Activated CD4-positive, alpha-beta T cell treated with anti-CD3 and anti-CD28 coated beads, Interleukin-2, amount 50 U/mL, for 16 hours (primary cell): ENCODE results near the gene PLEK2.
"Not testable (repeated sequence)": the region's sequence is repeated elsewhere in the genome, so short reads cannot be mapped to it uniquely, and the experiment has no call there.

ENCODE experiments used
- DNase-seq: peaks from one replicate; pipeline ENCODE4 v3.0.0-alpha.2; 2020

Gene PLEK2

GRCh38 chr14:67411820-67412421 lies at the start of gene PLEK2:
TSS of gene PLEK2 (minus strand) at chr14:67412165. CDS start at chr14:67412059, 106 bp downstream.
- DNase-seq = no peak

GRCh38 chr14:67461341-67461985 lies 49.5 kb upstream of the PLEK2 start:
- DNase-seq = no peak

GRCh38 chr14:67459336-67459735 lies 47.4 kb upstream of the PLEK2 start:
- no peak for DNase-seq

- no peak for DNase-seq
These were observed 45.8 kb upstream of the PLEK2 start for GRCh38 chr14:67457782-67458181.

DNA sequence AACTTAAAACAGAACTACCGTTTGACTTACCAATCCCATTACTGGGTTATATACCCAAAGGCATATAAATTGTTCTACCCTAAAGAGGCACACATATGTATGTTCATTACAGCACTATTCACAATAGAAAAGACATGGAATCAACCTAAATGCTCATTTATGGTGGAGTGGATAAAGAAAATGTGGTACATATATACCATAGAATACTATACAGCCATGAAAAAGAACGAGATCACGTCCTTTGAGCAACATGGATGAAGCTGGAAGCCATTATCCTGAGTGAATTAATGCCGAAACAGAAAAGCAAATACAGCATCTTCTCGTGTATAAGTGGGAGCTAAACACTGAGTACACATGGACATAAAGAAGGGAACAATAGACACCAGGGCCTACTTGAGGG lies 44.8 kb upstream of the PLEK2 start:
- DNase-seq = no peak

DNA sequence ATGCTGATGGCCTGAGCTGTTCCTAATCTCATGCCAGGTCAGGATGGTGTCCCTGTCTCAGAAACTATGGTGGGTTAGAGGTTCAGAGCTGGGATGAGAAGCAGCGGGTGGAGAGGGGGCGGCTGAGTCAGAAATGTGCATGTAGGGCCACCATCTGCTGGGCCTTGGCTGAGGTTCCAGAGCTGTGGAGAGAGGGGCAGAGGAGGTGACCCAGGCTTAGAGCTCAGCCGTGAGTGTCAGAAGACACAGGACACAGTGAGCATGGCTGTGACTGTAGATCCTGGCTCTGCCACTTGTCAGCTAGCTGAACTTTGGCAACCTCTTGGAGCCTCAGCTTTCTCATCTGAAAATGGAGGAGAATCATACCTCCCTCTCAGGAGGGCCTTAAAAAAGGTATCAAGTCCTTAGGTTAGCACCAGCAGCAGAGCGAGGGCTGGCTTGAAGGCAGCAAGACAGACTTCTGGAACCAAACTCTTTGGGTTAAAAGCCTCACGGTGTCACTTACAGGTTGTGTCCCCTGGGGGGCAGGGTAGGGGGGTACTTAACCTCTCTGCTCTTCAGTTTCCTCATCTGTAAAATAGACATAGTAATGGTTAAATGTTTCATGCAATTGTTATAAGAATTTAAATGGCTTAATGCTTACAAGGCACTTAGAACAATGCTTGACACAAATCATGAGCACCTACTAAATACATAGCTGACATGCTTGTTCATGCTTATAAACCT lies 41.8 kb upstream of the PLEK2 start:
- DNase-seq = no peak

GRCh38 chr14:67451667-67452066 lies 39.7 kb upstream of the PLEK2 start:
- DNase-seq = not testable (repeated sequence)

DNA sequence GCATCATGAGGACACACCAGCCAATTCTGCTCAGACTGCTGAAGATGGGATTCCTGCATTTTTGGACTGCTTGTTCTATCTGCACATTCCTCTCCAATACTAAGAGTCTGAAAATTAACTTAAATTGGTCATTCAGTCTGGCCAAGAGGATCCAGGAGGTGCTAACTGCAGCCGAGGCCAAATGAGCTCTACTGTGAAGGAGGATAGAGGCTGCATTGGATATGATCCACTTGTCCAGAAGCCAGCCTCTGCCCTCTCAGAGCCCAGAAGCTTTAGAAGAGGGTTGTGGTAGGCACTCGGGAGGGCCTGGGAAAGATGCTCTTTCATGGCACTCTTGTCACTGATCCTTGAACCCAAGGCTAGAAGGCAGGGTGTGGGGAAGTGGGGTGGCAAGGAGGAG lies 37.1 kb upstream of the PLEK2 start:
- DNase-seq = no peak

GRCh38 chr14:67447033-67447381 lies 35.0 kb upstream of the PLEK2 start:
- no peak for DNase-seq

- no peak for DNase-seq
These were observed 34.5 kb upstream of the PLEK2 start for GRCh38 chr14:67446371-67447032.

DNA sequence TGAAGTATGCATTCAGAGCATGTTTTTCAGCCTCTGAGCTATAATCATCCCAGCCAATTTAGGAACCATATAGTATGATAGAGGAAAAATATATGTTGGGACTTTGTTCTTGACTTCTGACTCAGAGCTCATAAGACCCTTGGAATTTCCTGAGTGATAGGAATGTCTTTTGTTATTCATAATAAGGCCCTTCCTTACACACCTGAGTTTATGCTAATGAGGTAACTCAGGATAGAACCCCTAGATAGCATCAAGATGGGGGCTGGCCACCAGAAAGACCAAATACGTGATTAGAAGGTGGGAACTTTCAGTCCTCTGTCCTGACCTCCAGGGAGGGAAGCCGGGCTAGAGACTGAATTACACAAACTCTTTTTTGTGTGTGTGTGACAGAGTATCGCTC lies 32.4 kb upstream of the PLEK2 start:
- no peak for DNase-seq

DNA sequence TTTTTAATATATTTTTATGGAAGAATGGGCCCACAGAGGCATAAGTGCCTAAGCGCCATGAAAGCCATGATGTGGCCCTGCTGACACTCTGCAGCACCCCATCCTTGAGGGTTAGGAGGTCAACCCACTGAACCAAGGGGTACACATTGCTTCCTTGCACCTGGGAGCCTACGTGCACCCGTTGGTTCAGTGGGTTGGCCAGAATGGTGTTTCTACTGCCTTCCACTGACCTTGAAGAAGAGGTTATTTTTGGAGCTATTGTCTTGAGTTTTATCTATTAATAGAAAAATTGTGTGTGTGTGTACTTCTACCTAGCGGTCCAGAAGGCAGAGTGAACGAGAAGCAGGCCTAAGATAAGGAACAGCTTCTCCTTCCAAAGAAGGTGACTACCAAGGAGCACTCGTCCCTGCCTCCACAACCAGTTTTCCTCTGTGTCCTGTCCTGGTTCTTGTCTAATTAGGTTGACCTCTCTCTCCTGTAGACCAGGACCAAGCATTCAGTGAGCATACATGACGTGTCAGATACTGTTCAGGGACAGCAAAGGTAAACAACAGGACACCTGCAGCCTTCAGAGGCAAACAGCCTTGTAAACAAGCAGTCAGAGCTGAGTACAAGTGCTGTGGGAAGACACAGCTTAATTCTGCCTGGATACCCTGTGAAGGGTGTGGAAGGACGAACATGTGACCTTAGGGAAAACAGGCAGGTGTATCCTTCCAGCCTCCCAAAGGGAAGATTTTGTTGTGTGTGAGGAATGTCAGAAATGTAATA lies 30.4 kb upstream of the PLEK2 start:
- DNase-seq = no peak

GRCh38 chr14:67441672-67442071 lies 29.7 kb upstream of the PLEK2 start:
- DNase-seq = no peak

- no peak for DNase-seq
These were observed 29.3 kb upstream of the PLEK2 start for GRCh38 chr14:67441256-67441655.

- no peak for DNase-seq
These were observed 28.5 kb upstream of the PLEK2 start for GRCh38 chr14:67440513-67440912.

DNA sequence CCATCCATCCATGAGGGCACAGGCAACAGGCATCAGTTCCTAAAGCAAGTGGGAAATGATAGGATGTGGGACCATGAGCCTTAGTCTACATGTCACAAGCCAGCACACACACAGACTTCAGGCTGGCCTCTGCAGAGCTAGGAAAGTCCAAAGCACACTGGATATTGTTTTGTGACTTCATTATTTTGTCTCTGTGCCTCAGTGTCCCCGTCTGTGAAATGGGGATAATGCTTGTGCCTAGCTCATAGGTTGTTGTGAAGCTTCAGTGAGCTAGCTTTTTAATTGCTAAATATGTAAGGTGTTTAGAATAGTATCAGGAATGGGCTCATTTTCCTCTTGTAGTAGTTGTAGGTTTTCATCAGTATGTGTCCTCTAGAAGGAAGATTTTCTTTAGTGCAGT lies 27.0 kb upstream of the PLEK2 start:
- no peak for DNase-seq

GRCh38 chr14:67436006-67436866 lies 24.3 kb upstream of the PLEK2 start:
- no peak for DNase-seq

- no peak for DNase-seq
These were observed 23.6 kb upstream of the PLEK2 start for GRCh38 chr14:67435603-67436002.

GRCh38 chr14:67432050-67432564 lies 20.1 kb upstream of the PLEK2 start:
- DNase-seq = no peak

GRCh38 chr14:67429510-67430205 lies 17.7 kb upstream of the PLEK2 start:
- DNase-seq = no peak

DNA sequence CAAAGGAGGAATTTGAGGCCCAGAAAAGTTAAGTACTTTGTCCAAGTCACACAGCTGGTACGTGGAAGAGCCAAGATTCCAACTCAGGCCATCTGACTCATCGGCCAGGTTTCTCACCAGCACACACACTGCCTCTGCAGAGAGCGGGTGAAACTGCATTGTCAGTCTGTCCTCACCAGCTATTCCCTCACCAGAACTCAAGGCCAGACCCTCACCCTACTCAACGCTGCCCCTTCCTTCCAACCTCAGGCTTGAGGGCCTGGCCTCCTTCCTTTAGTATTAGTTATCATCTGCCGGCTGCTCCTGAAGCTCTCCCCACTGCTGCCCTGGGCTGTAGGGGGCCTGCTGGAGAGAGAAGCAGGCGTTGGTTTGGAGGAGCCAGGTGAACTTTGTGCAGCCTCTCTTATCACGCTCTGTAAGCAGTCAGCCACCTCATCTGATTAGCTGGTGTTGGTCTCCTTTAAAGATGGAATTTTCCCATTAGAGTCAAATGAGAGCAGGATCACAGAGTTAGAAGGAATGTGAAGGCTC lies 16.6 kb upstream of the PLEK2 start:
- DNase-seq = no peak
